ENCODE measurements around the gene KIAA1328.

Gene KIAA1328

GRCh38 chr18:37261246-37261840 lies 432.4 kb downstream of the KIAA1328 start:
- Histone ChIP-seq H3K9me3 (ENCODE audit: control insufficient read depth, insufficient read depth, low read length) (no peaks in the 10 kb centered on the region), H3K4me3 (ENCODE audit: low read depth, low read length) (no peak overlapping the region), H3K36me3 (ENCODE audit: control insufficient read depth, insufficient read depth, low read length) (no peaks in the 10 kb centered on the region), H3K27me3 (ENCODE audit: control insufficient read depth, insufficient read depth, low read length) (peaks cover 23% of the 10 kb centered on the region), H3K9ac (ENCODE audit: low read depth, low read length) (no peak overlapping the region), H3K4me1 (ENCODE audit: control insufficient read depth, insufficient read depth, low read length) (no peaks in the 10 kb centered on the region)

- Histone ChIP-seq H3K9ac (ENCODE audit: low read depth, low read length) (no peak overlapping the region), H3K9me3 (ENCODE audit: control insufficient read depth, insufficient read depth, low read length) (no peaks in the 10 kb centered on the region), H3K27me3 (ENCODE audit: control insufficient read depth, insufficient read depth, low read length) (peaks cover 21% of the 10 kb centered on the region), H3K4me3 (ENCODE audit: low read depth, low read length) (no peak overlapping the region), H3K4me1 (ENCODE audit: control insufficient read depth, insufficient read depth, low read length) (no peaks in the 10 kb centered on the region), H3K36me3 (ENCODE audit: control insufficient read depth, insufficient read depth, low read length) (no peaks in the 10 kb centered on the region)
Measured at GRCh38 chr18:37261988-37262387, 433.1 kb downstream of the KIAA1328 start.

DNA sequence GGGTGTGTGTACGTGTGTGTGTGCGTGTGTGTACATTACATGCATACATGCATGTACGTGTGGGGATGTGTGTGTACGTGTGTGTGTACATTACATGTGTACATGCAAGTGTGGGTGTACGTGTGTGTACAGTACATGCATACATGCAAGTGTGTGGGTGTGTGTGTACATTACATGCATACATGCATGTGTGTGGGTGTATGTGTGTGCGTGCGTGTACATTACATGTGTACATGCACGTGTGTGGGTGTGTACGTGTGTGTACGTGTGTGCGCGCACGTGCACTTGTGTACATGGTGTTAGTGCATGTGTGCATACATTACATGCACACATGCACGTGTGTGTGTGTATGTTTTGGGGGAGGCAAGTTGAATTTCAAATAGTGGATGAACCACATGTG lies 436.0 kb downstream of the KIAA1328 start:
- H3K36me3 ChIP-seq (ENCODE audit: control insufficient read depth, insufficient read depth, low read length) = no peaks in the 10 kb centered on the region
- no peaks in the 10 kb centered on the region for H3K4me1 ChIP-seq (ENCODE audit: control insufficient read depth, insufficient read depth, low read length)
- no peak overlapping the region for H3K9ac ChIP-seq (ENCODE audit: low read depth, low read length)
- H3K27me3 ChIP-seq (ENCODE audit: control insufficient read depth, insufficient read depth, low read length) = peaks cover 3% of the 10 kb centered on the region
- no peak overlapping the region for H3K4me3 ChIP-seq (ENCODE audit: low read depth, low read length)
- H3K9me3 ChIP-seq (ENCODE audit: control insufficient read depth, insufficient read depth, low read length) = no peaks in the 10 kb centered on the region

GRCh38 chr18:37265382-37265781 lies 436.5 kb downstream of the KIAA1328 start:
- Histone ChIP-seq H3K4me3 (ENCODE audit: low read depth, low read length) (no peak overlapping the region), H3K9ac (ENCODE audit: low read depth, low read length) (no peak overlapping the region), H3K9me3 (ENCODE audit: control insufficient read depth, insufficient read depth, low read length) (no peaks in the 10 kb centered on the region), H3K4me1 (ENCODE audit: control insufficient read depth, insufficient read depth, low read length) (no peaks in the 10 kb centered on the region), H3K36me3 (ENCODE audit: control insufficient read depth, insufficient read depth, low read length) (no peaks in the 10 kb centered on the region), H3K27me3 (ENCODE audit: control insufficient read depth, insufficient read depth, low read length) (peaks cover 1% of the 10 kb centered on the region)

- Histone ChIP-seq H3K9ac (ENCODE audit: low read depth, low read length) (no peak overlapping the region), H3K9me3 (ENCODE audit: control insufficient read depth, insufficient read depth, low read length) (no peaks in the 10 kb centered on the region), H3K27me3 (ENCODE audit: control insufficient read depth, insufficient read depth, low read length) (no peaks in the 10 kb centered on the region), H3K36me3 (ENCODE audit: control insufficient read depth, insufficient read depth, low read length) (no peaks in the 10 kb centered on the region), H3K4me3 (ENCODE audit: low read depth, low read length) (no peak overlapping the region), H3K4me1 (ENCODE audit: control insufficient read depth, insufficient read depth, low read length) (no peaks in the 10 kb centered on the region)
Measured at GRCh38 chr18:37266290-37266689, 437.4 kb downstream of the KIAA1328 start.

GRCh38 chr18:37270038-37270665 lies 441.2 kb downstream of the KIAA1328 start:
- no peaks in the 10 kb centered on the region for H3K9me3 ChIP-seq (ENCODE audit: control insufficient read depth, insufficient read depth, low read length)
- H3K27me3 ChIP-seq (ENCODE audit: control insufficient read depth, insufficient read depth, low read length) = no peaks in the 10 kb centered on the region
- H3K36me3 ChIP-seq (ENCODE audit: control insufficient read depth, insufficient read depth, low read length) = no peaks in the 10 kb centered on the region
- no peak overlapping the region for H3K4me3 ChIP-seq (ENCODE audit: low read depth, low read length)
- H3K4me1 ChIP-seq (ENCODE audit: control insufficient read depth, insufficient read depth, low read length) = no peaks in the 10 kb centered on the region
- H3K9ac ChIP-seq (ENCODE audit: low read depth, low read length) = no peak overlapping the region

- Histone ChIP-seq H3K9me3 (ENCODE audit: control insufficient read depth, insufficient read depth, low read length) (no peaks in the 10 kb centered on the region), H3K36me3 (ENCODE audit: control insufficient read depth, insufficient read depth, low read length) (no peaks in the 10 kb centered on the region), H3K4me3 (ENCODE audit: low read depth, low read length) (no peak overlapping the region), H3K27me3 (ENCODE audit: control insufficient read depth, insufficient read depth, low read length) (no peaks in the 10 kb centered on the region), H3K4me1 (ENCODE audit: control insufficient read depth, insufficient read depth, low read length) (peaks cover under 1% of the 10 kb centered on the region), H3K9ac (ENCODE audit: low read depth, low read length) (no peak overlapping the region)
Measured at GRCh38 chr18:37270666-37271052, 441.7 kb downstream of the KIAA1328 start.

GRCh38 chr18:37272226-37272625 lies 443.3 kb downstream of the KIAA1328 start:
- Histone ChIP-seq H3K27me3 (ENCODE audit: control insufficient read depth, insufficient read depth, low read length) (peaks cover 3% of the 10 kb centered on the region), H3K9ac (ENCODE audit: low read depth, low read length) (no peak overlapping the region)

GRCh38 chr18:37272841-37273240 lies 443.9 kb downstream of the KIAA1328 start:
- H3K4me3 ChIP-seq (ENCODE audit: low read depth, low read length) = no peak overlapping the region

More at GRCh38 chr18:37272226-37272625, 443.3 kb downstream of the KIAA1328 start:
- Histone ChIP-seq H3K4me3 (ENCODE audit: low read depth, low read length) (no peak overlapping the region), H3K9me3 (ENCODE audit: control insufficient read depth, insufficient read depth, low read length) (no peaks in the 10 kb centered on the region), H3K4me1 (ENCODE audit: control insufficient read depth, insufficient read depth, low read length) (peaks cover 2% of the 10 kb centered on the region), H3K36me3 (ENCODE audit: control insufficient read depth, insufficient read depth, low read length) (no peaks in the 10 kb centered on the region)

GRCh38 chr18:37274309-37275236 lies 445.6 kb downstream of the KIAA1328 start:
- Histone ChIP-seq H3K27me3 (ENCODE audit: control insufficient read depth, insufficient read depth, low read length) (peaks cover 3% of the 10 kb centered on the region), H3K9ac (ENCODE audit: low read depth, low read length) (no peak overlapping the region), H3K9me3 (ENCODE audit: control insufficient read depth, insufficient read depth, low read length) (no peaks in the 10 kb centered on the region), H3K36me3 (ENCODE audit: control insufficient read depth, insufficient read depth, low read length) (no peaks in the 10 kb centered on the region), H3K4me1 (ENCODE audit: control insufficient read depth, insufficient read depth, low read length) (peaks cover 2% of the 10 kb centered on the region), H3K4me3 (ENCODE audit: low read depth, low read length) (peak overlapping the region; percentile 26)

More at GRCh38 chr18:37272841-37273240, 443.9 kb downstream of the KIAA1328 start:
- Histone ChIP-seq H3K9ac (ENCODE audit: low read depth, low read length) (no peak overlapping the region), H3K4me1 (ENCODE audit: control insufficient read depth, insufficient read depth, low read length) (peaks cover 2% of the 10 kb centered on the region), H3K9me3 (ENCODE audit: control insufficient read depth, insufficient read depth, low read length) (no peaks in the 10 kb centered on the region), H3K27me3 (ENCODE audit: control insufficient read depth, insufficient read depth, low read length) (peaks cover 3% of the 10 kb centered on the region), H3K36me3 (ENCODE audit: control insufficient read depth, insufficient read depth, low read length) (no peaks in the 10 kb centered on the region)

GRCh38 chr18:37275237-37275741 lies 446.4 kb downstream of the KIAA1328 start:
- Histone ChIP-seq H3K4me1 (ENCODE audit: control insufficient read depth, insufficient read depth, low read length) (peaks cover 2% of the 10 kb centered on the region), H3K4me3 (ENCODE audit: low read depth, low read length) (peak overlapping the region; percentile 26), H3K36me3 (ENCODE audit: control insufficient read depth, insufficient read depth, low read length) (no peaks in the 10 kb centered on the region), H3K9ac (ENCODE audit: low read depth, low read length) (no peak overlapping the region), H3K9me3 (ENCODE audit: control insufficient read depth, insufficient read depth, low read length) (no peaks in the 10 kb centered on the region), H3K27me3 (ENCODE audit: control insufficient read depth, insufficient read depth, low read length) (peaks cover 3% of the 10 kb centered on the region)
